Spleen (tissue), 11 donors: ENCODE data around the gene DBF4B. TPM values are rescaled to one million over a fixed set of nuclear protein-coding genes. Genes with fewer than 3 reads are reported as not detected.
A peak's percentile ranks its signal among the peaks of the same experiment; 100 is the strongest.

Experiments
- DNase-seq: peaks from one replicate; pipeline ENCODE4 v3.0.0-alpha.2; 2020
- H3K27ac ChIP-seq, 8 donors: fragments of 200-600 bp; sonication (generic) in 7 of 8; 1 replicate in 4 of 8; 2 replicates in 4 of 8; pipeline versions ENCODE4 v1.5.0 to v1.8.0; 2016 to 2021; ENCODE audit warnings: inconsistent platforms in 4 of 8, mild to moderate bottlenecking in 4 of 8, moderate library complexity in 1 of 8
- H3K27me3 ChIP-seq, 7 donors: fragments of 200-600 bp; sonication (generic) in 6 of 7; replicated peaks in 1 of 7; 1 replicate in 4 of 7; 2 replicates in 3 of 7; pipeline versions ENCODE4 v1.5.0 to v1.8.0; 2016 to 2021; ENCODE audit warnings: inconsistent platforms in 3 of 7, mild to moderate bottlenecking in 1 of 7
- H3K36me3 ChIP-seq, 6 donors: fragments of 200-600 bp; sonication (generic) in 5 of 6; 1 replicate in 4 of 6; 2 replicates in 2 of 6; pipeline versions ENCODE4 v1.5.0 to v1.8.0; 2016 to 2021; ENCODE audit warnings: inconsistent platforms in 2 of 6
- H3K4me1 ChIP-seq, 6 donors: fragments of 200-600 bp; sonication (generic) in 5 of 6; 1 replicate in 3 of 6; 2 replicates in 3 of 6; pipeline versions ENCODE4 v1.5.0 to v1.8.0; 2016 to 2021; ENCODE audit warnings: inconsistent platforms in 3 of 6
- H3K4me3 ChIP-seq, 8 donors: fragments of 200-600 bp; sonication (generic) in 7 of 8; 1 replicate in 4 of 8; 2 replicates in 4 of 8; pipeline versions ENCODE4 v1.5.0 to v1.8.0; 2016 to 2021; ENCODE audit warnings: inconsistent platforms in 4 of 8, mild to moderate bottlenecking in 4 of 8, moderate library complexity in 2 of 8
- H3K9me3 ChIP-seq, 8 donors: fragments of 200-600 bp; sonication (generic) in 7 of 8; 1 replicate in 4 of 8; 2 replicates in 4 of 8; pipeline versions ENCODE4 v1.5.0 to v1.8.0; 2016 to 2021; ENCODE audit warnings: inconsistent platforms in 4 of 8
- POLR2A ChIP-seq, 3 donors: fragments of 450-650 bp; IDR thresholded peaks; one replicate each; pipeline ENCODE4 v1.5.1; 2017; ENCODE audit warnings: antibody characterized with exemption in 3 of 3, mild to moderate bottlenecking in 1 of 3
- POLR2AphosphoS5 ChIP-seq, 3 donors: sonication (generic); formaldehyde crosslinking; IDR thresholded peaks; one replicate each; pipeline ENCODE4 v1.5.1; 2017; ENCODE audit warnings: antibody characterized with exemption in 3 of 3
- WGBS, 5 donors: extraction: QIAGEN DNeasy Blood & Tissue Kit in 3 of 5; methylation state at CpG; one replicate each; pipeline versions ENCODE4 v1.1.5 to v1.1.7; 2013 to 2018; 5-methylcytosine and 5-hydroxymethylcytosine counted together
- intact Hi-C: fragments of 100-400 bp; cut with DNase I; formaldehyde crosslinking; loops from one replicate; pipeline ENCODE4 v1.15.0; 2023; ENCODE audit warnings: low total_unique reads
- polyA plus RNA-seq, 3 donors: library from polyadenylated mRNA; stranded (reverse); fragments of 200-250 nt; gene quantifications; one replicate each; pipeline ENCODE4 v1.2.1, GENCODE V29; 2013
- total RNA-seq, 7 donors: library from RNA; depleted of rRNA in 3 of 7; stranded (reverse); fragments of >200 nt in 3 of 7; fragmentation: NEBNext Ultra II Directional in 4 of 7; extraction: Animal tissue kit (Norgen Biotek cat#: 25700) in 4 of 7; gene quantifications; one replicate each; pipeline versions ENCODE4 v1.1.0 to v1.2.1, GENCODE V29; 2016 to 2021
- TF ChIP-seq, protein P1 (sequence below), 11 experiments: fragments of 200-600 bp in 7 of 11; fragments of 450-650 bp in 4 of 11; sonication (generic) in 4 of 11; IDR thresholded peaks in 8 of 11; conservative IDR thresholded peaks in 3 of 11; 1 replicate in 7 of 11; 2 replicates in 4 of 11; pipeline versions ENCODE4 v1.4.0 to v1.8.0; 2016 to 2021; ENCODE audit warnings: antibody characterized with exemption in 11 of 11, inconsistent platforms in 4 of 11, mild to moderate bottlenecking in 1 of 11
- donor health status: healthy with polysubstance abuse.
- donor health status: DM: no; HTN: no; CAD: no; lungs with moderate emphysema.
- donor health status: DM: no; HTN: no; CAD: no.
- donor health status: Bipolar disorder and iron deficiency.
- donor health status: healthy.
- donor health status: DM: no; HTN: no; CAD: no.
- donor health status: DM: yes; HTN: yes; CAD: no.

Gene DBF4B
- total and polyA plus RNA-seq, 10 donors, result 2.0 to 11.2 (median 7.0) TPM

DNA sequence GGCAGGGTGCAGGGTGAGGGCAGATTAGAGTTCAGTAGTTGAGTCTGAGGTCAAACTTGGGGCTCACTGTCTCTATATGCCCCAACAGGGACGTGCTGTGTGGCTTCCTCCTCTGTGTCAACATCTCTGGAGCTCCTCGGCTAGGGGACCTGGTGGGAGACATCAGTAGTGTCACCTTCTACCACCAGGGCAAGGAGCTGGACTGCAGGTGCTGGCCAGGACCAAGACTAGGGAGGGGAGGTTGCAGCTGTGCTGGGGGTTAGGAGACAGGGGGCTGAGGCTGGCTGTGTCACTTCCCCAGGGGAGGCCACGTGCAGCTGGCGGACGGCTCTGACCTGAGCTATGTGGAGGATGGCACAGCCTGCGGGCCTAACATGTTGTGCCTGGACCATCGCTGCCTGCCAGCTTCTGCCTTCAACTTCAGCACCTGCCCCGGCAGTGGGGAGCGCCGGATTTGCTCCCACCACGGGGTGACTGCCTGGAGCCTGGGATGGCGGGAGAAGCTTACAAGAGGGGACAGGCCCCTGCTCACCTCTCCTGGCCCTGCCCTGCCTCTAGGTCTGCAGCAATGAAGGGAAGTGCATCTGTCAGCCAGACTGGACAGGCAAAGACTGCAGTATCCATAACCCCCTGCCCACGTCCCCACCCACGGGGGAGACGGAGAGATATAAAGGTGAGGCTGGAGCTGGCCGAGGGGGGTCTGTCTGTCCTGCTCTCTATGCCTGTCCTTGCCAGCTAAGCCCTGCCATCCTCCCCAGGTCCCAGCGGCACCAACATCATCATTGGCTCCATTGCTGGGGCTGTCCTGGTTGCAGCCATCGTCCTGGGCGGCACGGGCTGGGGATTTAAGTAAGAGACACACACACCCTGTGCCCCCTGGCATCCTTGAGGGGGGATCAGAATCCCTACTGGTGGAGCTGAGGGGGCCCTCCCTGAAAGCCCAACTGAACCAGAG lies 69.2 kb downstream of the DBF4B start:
- Histone ChIP-seq H3K9me3 (no peaks in the 10 kb centered on the region), H3K27ac (no peak overlapping the region), H3K4me3 (no peak overlapping the region), H3K4me1 (peaks cover 13 to 49% (median 32%) of the 10 kb centered on the region in 6 donors), H3K36me3 (no peaks in the 10 kb centered on the region), H3K27me3 (peaks cover 0 to 72% (median 12%) of the 10 kb centered on the region in 7 donors)
- intact Hi-C loops, result loop anchor here (5.0 kb wide), 2 partner anchors 90 to 245 kb away; no protein-coding TSS in a partner anchor
- TF ChIP-seq POLR2AphosphoS5 (IDR thresholded peaks at IDR 0.05) (no peak), POLR2A (IDR thresholded peaks at IDR 0.05) (no peak)
- TF ChIP-seq, protein P1, sequence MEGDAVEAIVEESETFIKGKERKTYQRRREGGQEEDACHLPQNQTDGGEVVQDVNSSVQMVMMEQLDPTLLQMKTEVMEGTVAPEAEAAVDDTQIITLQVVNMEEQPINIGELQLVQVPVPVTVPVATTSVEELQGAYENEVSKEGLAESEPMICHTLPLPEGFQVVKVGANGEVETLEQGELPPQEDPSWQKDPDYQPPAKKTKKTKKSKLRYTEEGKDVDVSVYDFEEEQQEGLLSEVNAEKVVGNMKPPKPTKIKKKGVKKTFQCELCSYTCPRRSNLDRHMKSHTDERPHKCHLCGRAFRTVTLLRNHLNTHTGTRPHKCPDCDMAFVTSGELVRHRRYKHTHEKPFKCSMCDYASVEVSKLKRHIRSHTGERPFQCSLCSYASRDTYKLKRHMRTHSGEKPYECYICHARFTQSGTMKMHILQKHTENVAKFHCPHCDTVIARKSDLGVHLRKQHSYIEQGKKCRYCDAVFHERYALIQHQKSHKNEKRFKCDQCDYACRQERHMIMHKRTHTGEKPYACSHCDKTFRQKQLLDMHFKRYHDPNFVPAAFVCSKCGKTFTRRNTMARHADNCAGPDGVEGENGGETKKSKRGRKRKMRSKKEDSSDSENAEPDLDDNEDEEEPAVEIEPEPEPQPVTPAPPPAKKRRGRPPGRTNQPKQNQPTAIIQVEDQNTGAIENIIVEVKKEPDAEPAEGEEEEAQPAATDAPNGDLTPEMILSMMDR (IDR thresholded peaks at IDR 0.05 in 8 of 11, conservative IDR thresholded peaks at IDR 0.05 in 3 of 11), result no peak
- WGBS, 5 donors, result 73 to 92% (median 88%) methylated on average over 12 to 20 of the region's 20 CpGs
- DNase-seq, result no peak

DNA sequence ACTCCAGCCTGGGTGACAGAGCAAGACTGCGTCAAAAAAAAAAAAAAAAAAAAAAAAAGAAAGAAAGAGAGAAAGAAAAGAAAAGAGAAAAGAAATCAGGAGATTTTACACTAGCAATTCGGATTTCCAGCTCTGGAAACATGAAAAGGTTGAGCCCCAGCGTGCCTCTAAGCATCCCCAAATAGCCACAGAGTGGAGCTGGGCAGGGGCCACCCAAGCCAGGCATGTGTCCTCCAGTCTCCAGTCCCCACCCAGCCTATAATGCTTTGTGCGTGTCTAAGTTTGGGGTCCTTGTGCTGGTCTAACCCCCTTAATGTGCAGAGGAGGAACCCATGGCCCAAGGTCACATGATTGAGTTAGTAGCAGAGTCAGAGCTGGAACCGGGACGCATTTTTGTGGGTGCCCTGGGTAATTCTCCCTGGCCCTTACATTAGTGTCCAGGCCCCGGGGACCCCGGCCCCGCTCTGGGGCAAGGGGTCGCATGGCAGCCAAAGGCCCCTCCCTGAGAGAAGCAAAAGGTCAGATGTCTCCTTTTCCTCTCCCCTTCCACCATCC lies 70.3 kb downstream of the DBF4B start:
- 15 to 31% (median 28%) methylated on average over 9 to 10 of the region's 10 CpGs for WGBS, 5 donors
- TF ChIP-seq POLR2AphosphoS5 (IDR thresholded peaks at IDR 0.05), result no peak
- TF ChIP-seq, protein P1 (IDR thresholded peaks at IDR 0.05 in 8 of 11, conservative IDR thresholded peaks at IDR 0.05 in 3 of 11), result no peak
- TF ChIP-seq POLR2A (IDR thresholded peaks at IDR 0.05), result no peak

DNA sequence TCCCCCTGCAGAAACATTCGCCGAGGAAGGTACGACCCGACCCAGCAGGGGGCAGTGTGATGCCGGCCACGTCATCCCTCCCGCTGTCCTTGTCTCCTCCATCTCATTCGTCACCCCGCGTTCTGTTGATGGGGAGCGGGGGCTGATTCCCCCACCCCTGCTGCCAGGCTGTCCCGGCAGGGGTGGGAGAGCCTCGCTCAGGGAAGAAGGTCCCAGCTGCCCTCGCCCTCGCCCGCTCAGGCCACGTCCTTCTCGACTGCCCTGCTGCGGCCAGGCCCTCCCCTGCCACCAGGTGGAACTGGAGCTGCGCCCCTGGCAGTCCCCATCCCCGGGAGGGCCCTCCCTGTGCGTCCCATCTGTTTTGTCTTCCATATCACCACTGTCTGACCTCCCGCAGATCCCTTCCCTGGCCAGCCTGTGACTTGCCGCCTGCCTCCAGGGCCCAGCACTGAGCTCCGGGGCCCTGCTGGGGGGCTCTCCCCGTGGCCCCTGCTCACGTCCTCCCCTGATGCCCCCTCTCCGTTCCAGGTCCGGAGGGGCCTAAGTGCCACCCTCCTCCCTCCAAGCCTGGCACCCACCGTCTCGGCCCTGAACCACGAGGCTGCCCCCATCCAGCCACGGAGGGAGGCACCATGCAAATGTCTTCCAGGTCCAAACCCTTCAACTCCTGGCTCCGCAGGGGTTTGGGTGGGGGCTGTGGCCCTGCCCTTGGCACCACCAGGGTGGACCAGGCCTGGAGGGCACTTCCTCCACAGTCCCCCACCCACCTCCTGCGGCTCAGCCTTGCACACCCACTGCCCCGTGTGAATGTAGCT lies 71.0 kb downstream of the DBF4B start:
- TF ChIP-seq, protein P1 (IDR thresholded peaks at IDR 0.05 in 8 of 11, conservative IDR thresholded peaks at IDR 0.05 in 3 of 11), result peak; percentile 67 to 91 (median 86)
- peak; percentile 39 to 53 (median 48) for TF ChIP-seq POLR2AphosphoS5 (IDR thresholded peaks at IDR 0.05)
- no peak for TF ChIP-seq POLR2A (IDR thresholded peaks at IDR 0.05)
- Histone ChIP-seq H3K4me1 (peaks cover 13 to 50% (median 32%) of the 10 kb centered on the region in 6 donors), H3K9me3 (no peaks in the 10 kb centered on the region), H3K4me3 (peak overlapping the region in 7 of 8 donors; percentile 5 to 67 (median 30)), H3K36me3 (no peaks in the 10 kb centered on the region), H3K27ac (no peak overlapping the region), H3K27me3 (peaks cover 0 to 54% (median 5%) of the 10 kb centered on the region in 7 donors)
- 18 to 28% (median 20%) methylated on average over 28 to 36 of the region's 36 CpGs for WGBS, 5 donors
- intact Hi-C loops, result loop anchor here (5.0 kb wide), 2 partner anchors 88 to 243 kb away; no protein-coding TSS in a partner anchor
- peak; percentile 93 for DNase-seq

More for the DNA sequence above, 70.3 kb downstream of the DBF4B start:
- Histone ChIP-seq H3K4me1 (peaks cover 13 to 50% (median 32%) of the 10 kb centered on the region in 6 donors), H3K36me3 (no peaks in the 10 kb centered on the region), H3K27ac (no peak overlapping the region), H3K4me3 (peak overlapping the region in 5 of 8 donors; percentile 26 to 67 (median 36)), H3K9me3 (no peaks in the 10 kb centered on the region), H3K27me3 (peaks cover 0 to 61% (median 5%) of the 10 kb centered on the region in 7 donors)
- no peak for DNase-seq
- intact Hi-C loops, result loop anchor here (5.0 kb wide), 2 partner anchors 89 to 244 kb away; no protein-coding TSS in a partner anchor
